GM12875 (cell line): ENCODE data around the gene INPP5A.

Source experiments
- H3K4me3 ChIP-seq: one replicate; pipeline ENCODE4 v1.5.1; 2011; ENCODE audit warnings: low read depth, low read length, control low read depth
- CTCF ChIP-seq: IDR thresholded peaks from 2 replicates; pipeline ENCODE4 v1.5.1; 2011; ENCODE audit warnings: low read depth, mild to moderate bottlenecking, control low read depth, inconsistent platforms, low read length, moderate library complexity, borderline replicate concordance; ENCODE audit not compliant: insufficient read depth

The INPP5A gene

GRCh38 chr10:132522521-132523411 is 14.8 kb upstream of the INPP5A start:
- H3K4me3 ChIP-seq, result no peak overlapping the region
- no peak for TF ChIP-seq CTCF

DNA sequence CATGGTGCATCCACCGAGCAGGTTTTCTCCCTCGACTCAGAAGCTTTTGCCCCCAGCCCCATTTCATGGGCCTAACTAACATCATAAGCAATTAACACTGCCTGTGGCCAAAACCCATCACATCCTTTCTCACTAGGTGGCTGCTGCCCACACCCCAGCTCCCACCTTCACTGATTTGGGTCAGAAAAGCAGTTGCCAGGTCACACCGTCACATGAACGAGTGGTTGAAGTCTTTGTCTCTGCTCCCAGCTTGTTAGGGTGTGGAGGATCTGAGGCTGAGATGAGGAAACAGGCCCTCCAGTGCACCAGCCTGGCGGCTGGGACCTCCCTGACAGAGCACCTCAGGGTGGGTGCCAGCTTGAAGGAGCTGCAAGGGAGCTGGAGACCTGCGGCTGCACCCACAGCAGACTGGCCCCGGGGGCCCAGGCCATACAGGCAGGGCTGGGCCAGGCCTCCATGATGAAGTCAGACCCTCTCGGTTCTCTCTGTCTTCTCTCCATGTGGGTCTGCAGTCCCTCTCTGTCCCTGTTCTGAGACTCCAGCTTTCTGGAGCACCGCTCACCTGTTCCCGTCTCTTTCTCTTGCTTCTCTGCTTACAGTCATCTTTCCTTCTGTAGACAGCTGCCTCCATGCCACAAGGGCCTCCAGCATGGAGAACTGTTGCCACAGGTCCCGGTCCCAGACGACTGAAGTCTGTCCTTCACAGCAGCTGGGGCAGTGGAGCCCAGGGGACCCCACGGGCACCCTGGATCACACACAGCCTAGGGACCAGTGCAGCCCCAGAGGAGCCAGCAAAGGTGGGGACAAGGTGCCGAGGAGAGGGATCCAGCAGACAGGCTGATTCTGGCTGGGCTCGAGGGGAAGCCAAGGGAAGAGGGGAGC is 13.8 kb upstream of the INPP5A start:
- no peak overlapping the region for H3K4me3 ChIP-seq
- no peak for TF ChIP-seq CTCF

- no peak overlapping the region for H3K4me3 ChIP-seq
Observed at GRCh38 chr10:132524443-132525285, 12.9 kb upstream of the INPP5A start.

DNA sequence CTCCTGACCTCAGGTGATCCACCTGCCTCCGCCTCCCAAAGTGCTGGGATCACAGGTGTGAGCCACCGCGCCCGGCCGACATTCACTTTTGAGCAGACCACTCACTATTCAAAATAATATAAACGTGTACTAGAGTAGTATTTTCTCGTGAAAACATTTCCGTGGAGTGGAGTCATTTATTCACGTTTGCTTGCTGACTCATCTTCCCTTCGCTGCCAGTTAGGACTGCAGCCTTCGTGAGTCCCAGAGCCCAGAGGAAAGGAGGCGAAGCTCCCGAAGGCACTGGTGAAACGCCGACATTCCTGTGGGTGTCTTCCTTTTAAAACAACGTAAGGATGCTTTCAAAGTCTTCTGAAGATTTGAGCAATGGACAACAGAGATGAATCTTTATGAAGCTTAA is 10.9 kb upstream of the INPP5A start:
- no peak for TF ChIP-seq CTCF
- H3K4me3 ChIP-seq, result no peak overlapping the region

More at GRCh38 chr10:132524443-132525285, 12.9 kb upstream of the INPP5A start:
- TF ChIP-seq CTCF, result no peak

DNA sequence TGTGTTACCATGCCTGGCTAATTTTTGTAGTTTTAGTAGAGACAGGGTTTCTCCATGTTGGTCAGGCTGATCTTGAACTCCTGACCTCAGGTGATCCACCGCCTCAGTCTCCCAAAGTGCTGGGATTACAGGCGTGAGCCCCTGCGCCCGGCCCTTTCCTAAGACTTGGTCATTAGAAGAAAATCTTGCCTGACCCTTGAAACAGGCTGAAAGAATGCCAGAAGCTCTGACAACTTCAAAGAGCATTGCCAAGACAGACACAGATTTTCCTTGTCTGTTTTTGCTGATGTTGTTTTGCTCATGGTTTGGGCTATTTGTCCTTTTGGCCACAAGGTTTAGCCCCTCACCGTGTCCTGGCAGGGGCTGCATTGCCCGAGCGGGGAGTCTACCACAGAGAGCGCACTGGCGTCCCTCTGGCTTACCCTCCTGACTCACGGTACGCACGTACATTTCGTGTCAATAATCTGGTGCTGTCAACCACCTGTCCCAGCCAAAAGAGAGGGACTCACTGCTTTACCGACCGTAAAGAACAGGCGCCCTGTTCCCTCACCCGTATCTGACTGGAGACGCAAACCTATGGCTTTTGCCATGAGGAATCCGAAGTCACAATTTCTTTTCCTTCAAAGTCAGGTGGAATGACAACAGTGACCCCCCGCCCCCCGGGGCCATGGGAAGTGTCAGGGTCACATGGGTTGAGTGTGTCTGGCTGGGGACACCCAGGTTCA is 10.1 kb upstream of the INPP5A start:
- H3K4me3 ChIP-seq, result no peak overlapping the region
- TF ChIP-seq CTCF, result no peak

DNA sequence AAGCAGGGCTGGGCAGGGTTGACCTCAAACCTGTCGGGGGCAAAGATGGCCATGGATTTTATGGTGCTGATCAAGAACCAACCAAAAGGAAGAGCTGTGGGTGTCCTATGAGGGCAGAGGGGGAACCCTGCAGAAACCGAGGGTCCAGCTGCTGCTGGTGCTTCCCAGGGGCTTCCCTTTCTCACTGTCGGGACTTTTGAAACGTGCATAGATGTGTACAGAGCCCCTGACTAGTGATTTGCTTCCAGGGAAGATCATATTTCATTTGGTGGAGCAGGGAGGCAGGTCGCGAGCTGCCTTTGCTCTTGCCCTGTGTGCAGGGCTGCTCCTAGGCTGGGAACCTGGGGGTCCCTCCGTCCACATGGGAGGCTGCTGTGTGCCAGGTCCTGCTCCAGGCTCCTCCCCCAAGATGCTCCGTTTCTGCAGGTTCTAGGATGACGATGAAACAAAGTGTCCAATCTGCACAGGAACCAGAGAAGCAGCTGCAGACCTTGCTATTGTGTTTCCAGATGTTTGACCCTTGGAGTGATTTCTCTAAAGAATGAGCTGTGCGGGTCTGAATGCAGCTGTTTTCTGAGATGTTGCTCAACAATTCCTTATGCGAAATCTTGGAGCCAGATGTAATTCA is 9.4 kb upstream of the INPP5A start:
- no peak for TF ChIP-seq CTCF
- H3K4me3 ChIP-seq, result no peak overlapping the region
